Stimulated activated CD8-positive, alpha-beta memory T cell treated with anti-CD3 and anti-CD28 coated beads, Interleukin-4, amount 100 ng/mL, for 24 hours (primary cell): ENCODE measurements around the gene RSAD1.
"Not testable (repeated sequence)": the region's sequence is repeated elsewhere in the genome, so short reads cannot be mapped to it uniquely, and the experiment has no call there.

Experiments used
- DNase-seq: peaks from one replicate; pipeline ENCODE4 v3.0.0-alpha.2; 2020; ENCODE audit warnings: low read depth

Gene RSAD1

DNA sequence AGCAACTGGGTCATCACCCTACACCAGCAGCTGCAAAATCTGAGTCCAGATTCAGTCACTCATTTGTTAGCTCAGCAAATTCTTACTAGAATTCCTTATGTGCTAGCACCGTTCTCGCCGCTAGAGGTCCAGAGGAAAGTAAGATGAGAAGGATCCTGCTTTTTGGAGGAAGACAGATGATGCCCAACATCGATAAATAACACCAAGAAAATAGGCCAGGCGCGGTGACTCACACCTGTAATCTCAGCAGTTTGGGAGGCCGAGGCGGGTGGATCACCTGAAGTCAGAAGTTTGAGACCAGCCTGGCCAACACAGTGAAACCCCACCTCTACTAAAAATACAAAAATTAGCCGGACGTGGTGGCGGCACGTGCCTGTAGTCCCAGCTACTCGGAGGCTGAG is 5.9 kb upstream of the RSAD1 start:
- not testable (repeated sequence) for DNase-seq

DNA sequence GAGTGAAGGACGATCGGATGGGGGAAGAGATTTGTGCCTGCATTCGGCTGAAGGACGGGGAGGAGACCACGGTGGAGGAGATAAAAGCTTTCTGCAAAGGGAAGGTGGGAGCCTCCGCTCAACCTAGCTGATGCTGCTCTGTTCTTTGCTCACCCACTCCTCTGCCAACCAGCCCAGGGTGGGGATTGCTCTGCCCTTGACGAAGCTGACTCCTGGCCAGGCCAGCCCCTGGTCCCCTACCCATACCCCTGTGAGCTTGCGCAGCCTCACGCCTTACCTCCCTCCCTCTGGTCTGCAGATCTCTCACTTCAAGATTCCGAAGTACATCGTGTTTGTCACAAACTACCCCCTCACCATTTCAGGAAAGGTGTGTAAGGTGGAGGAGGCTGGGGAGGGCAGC is 4.8 kb upstream of the RSAD1 start:
- DNase-seq, result no peak

DNA sequence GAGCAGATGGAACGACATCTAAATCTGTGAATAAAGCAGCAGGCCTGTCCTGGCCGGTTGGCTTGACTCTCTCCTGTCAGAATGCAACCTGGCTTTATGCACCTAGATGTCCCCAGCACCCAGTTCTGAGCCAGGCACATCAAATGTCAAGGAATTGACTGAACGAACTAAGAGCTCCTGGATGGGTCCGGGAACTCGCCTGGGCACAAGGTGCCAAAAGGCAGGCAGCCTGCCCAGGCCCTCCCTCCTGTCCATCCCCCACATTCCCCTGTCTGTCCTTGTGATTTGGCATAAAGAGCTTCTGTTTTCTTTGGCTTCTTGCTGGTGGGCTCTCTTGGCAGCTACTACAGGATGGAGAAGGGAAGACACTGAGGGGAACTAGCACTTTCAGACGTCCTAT is 4.1 kb upstream of the RSAD1 start:
- no peak for DNase-seq

DNA sequence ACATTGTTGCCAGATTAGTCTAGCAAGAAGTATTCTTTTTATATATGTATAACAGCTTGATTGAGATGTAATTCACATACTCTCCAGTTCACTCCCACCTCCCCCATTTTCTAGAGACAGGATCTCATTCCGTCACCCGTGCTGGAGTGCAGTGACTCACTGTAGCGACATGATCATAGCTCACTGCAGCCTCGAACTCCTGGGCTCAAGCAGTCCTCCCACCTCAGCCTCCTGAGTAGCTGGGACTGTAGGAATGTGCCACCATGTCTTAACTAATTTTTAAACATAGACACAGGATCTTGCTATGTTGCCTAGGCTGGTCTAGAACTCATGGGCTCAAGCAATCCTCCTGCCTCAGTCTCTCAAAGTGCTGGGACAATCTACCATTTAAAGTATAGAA is 3.3 kb upstream of the RSAD1 start:
- DNase-seq, result no peak

DNA sequence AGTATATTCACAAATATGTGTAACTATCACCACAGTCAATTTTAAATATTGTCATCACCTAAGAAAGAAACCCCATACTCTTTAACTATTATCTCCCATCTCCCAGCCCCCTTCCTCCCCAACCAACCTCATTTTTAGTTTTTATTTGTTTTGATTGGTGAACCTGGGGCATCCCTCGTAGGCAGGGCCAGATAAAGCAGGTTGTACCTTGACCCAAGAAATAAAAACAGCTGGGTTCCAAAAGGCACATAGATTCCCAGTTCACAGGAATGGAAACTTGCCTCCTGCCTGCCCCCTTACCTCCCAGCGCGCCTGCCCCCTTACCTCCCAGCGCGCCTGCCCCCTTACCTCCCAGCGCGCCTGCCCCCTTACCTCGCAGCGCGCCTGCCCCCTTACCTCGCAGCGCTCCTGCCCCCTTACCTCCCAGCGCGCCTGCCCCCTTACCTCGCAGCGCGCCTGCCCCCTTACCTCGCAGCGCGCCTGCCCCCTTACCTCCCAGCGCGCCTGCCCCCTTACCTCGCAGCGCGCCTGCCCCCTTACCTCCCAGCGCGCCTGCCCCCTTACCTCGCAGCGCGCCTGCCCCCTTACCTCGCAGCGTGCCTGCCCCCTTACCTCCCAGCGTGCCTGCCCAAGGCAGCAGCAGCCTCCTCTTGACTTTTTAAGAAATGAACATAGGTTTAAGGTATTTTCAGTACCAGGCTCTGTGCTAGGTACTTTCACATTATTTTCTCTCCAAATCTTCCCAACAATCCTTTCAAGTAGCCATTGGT is 2.7 kb upstream of the RSAD1 start:
- not testable (repeated sequence) for DNase-seq

DNA sequence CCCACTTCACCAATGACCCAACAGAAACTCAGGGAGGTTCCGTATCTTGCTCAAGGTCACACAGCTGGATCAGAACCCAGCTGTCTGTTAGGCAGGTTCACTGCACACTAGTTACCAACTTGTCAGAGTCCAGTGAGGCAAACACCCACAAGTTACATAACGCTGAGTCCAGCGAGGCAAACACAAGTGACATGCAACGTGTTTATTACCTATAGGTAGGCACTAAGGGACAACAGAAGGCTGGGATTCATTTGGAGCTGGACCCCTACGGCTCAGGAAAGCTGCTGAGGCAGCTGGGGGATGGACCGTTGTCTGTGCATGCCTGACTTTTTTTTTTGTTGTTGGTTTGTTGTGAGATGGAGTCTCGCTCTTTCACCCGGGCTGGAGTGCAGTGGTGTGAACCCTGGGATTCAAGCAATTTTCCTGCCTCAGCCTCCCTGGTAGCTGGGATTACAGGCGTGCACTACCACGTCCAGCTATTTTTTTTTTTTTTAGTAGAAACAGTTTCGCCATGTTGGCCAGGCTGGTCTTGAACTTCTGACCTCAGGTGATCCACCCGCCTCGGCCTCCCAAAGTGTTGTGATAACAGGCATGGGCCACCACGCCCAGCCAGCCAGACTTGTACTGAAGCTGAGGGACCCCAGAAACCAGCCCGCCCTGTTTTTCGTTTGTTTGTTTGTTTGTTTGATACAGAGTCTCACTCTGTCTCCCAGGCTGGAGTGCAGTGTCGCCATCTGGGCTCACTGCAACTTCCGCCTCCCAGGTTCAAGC is 1.9 kb upstream of the RSAD1 start:
- DNase-seq, result no peak

DNA sequence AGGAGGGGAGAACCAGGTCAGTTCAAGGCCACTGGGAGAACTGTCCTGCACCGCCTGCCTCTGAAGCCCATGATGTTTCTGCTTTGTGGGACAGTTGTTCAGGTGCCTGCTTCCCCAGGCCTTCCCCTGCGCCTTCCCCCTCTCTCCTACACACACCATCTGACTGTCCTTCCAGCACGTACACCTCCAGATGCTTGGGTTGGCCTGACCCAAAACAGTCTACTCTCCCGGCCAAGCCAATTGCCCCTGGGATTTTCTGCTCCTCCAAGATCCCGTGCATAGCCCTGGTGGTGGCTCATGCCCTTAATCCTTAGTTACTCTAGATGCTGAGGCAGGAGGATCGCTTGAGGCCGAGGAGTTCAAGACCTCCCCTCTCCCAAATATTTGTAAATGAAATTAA is 684 bp upstream of the RSAD1 start:
- no peak for DNase-seq

DNA sequence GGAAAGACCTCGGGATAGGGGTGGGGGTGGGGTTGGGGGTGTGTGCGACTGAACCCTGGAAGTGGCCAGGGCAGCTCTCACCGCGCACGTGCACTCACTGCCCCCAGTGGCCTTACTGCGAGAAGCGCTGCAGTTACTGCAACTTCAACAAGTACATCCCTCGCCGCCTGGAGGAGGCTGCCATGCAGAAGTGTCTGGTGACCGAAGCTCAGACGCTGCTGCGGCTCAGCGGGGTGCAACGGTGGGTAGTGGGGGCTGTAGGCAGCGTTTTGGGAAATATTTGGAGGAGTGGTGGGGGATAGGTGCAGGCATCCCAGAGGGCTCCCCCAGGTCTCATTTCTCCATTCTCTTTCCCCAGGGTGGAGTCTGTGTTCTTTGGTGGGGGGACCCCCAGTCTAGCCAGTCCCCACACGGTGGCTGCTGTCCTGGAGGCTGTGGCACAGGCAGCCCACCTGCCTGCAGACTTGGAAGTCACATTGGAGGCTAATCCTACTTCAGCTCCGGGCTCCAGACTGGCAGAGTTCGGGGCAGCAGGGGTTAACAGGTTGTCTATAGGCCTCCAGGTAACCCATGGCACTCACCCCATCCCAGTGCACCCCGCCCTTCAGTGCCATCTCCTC is 972 bp downstream of the RSAD1 start:
- peak; percentile 51 for DNase-seq

DNA sequence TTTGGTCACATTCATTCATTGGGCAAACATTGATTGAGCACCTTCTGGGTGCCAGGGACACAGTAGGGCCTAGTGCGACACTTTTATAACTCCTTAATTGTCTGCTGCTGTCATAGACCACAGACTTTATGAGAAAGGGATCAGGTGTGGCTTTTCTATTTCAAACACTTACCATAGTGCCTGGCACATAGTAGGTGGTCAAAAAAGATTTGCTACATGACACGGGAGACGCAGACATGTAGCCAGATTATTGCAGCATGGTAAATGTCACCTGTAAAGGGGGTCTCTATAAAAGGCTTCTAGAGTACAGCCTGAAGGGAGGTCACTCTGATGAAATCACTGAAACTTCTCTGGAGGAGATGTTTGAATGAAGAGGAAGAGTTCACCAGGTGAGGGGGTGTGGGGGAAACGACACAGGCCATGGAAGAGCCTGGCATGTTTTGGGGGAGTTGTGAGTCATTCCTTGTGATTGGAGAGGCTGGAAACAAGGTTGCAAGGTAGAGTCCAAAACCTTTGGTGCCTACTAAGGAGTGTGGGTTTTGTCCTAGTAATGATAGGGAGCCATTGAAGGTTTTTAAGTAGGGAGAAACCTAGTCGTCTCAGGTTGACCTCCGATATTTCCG is 1.6 kb downstream of the RSAD1 start:
- DNase-seq, result no peak

DNA sequence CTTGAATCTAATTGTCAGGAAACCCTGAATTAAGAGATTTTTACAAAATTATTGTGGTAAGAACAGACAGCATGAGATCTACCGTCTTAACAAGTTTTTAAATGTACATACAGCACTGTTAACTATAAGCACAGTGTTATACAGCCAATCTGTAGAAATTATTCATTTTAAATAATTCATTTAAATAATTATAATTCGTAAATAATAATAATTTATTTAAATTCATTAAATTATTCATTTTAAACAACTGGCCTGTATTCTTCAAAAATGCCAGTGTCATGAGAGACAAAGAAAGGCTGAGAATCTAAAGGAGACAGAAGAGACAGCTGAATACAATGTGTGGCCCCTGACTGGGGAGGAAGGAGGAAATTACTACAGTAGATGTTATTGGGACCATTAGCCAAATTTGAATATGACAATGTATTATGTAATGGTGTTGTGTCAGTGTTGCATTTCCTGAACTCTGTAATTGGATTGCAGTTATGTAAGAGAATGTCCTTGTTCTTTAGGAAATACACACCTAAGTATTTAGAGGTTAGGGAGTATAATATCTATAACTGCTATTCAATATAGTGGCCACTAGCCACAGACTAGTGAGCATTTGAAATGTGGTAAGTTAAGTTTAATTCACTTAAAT is 2.3 kb downstream of the RSAD1 start:
- no peak for DNase-seq

DNA sequence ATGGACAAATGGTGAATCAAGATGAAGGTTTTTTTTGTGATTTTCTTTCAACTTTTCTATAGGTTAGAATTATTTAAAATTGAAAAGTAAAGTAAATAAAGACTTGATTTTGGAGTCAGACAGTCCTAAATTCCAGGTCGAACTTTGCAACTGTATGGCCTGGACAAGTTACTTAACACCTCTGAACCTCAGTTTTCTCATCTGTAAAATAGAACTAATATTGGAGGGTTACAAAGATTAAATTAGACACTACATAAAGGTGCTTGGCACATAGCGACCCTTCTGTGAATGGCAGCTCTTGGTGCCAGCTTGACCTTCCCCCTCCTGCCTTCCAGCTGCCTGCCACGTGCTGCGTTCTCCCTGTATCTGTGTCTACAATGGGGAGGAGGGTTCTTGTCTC is 3.0 kb downstream of the RSAD1 start:
- DNase-seq, result no peak

DNA sequence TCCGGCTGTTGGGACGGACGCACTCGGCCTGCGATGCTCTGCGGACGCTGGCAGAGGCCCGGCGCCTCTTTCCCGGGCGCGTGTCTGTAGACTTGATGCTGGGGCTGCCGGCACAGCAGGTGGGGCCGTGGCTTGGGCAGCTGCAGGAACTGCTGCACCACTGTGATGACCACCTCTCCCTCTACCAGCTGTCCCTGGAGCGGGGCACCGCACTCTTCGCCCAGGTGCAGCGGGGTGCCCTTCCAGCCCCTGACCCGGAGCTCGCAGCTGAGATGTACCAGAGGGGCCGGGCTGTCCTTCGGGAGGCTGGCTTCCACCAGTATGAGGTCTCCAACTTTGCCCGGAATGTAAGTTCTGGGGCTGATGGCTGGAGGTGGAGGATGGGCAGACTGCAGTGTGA is 3.5 kb downstream of the RSAD1 start:
- no peak for DNase-seq

DNA sequence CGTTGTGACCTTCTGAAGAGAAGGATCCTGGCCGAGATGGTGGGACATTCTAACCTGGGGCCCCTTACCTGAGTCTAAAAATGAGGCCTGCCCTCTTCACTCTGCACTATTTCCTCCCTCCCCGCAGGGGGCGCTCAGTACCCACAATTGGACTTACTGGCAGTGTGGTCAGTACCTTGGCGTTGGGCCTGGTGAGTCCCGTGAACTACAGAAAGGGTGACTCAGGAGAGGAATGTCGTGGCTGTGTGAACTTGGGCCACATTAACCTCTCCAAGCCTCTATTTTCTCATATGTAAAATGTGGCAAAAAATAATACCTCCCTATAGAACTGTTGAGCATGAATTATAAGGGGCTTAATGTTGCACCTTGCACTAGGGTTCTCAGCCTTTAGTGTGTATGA is 3.9 kb downstream of the RSAD1 start:
- DNase-seq, result peak; percentile 52

DNA sequence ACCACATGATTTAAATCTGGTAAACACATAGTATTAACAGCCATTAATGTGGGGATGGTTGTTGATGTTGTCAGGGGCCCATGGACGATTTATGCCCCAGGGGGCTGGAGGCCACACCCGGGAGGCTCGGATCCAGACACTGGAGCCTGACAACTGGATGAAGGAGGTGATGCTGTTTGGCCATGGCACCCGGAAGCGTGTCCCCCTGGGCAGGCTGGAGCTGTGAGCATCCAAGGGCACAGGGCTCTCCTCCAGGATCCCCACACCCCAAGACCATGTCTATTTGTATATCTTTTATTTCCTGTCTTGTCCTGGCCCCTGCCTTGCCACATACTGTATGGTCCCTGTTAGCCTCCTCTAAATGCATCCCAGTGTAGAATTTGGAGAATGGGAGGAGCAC is 4.6 kb downstream of the RSAD1 start:
- DNase-seq, result no peak

DNA sequence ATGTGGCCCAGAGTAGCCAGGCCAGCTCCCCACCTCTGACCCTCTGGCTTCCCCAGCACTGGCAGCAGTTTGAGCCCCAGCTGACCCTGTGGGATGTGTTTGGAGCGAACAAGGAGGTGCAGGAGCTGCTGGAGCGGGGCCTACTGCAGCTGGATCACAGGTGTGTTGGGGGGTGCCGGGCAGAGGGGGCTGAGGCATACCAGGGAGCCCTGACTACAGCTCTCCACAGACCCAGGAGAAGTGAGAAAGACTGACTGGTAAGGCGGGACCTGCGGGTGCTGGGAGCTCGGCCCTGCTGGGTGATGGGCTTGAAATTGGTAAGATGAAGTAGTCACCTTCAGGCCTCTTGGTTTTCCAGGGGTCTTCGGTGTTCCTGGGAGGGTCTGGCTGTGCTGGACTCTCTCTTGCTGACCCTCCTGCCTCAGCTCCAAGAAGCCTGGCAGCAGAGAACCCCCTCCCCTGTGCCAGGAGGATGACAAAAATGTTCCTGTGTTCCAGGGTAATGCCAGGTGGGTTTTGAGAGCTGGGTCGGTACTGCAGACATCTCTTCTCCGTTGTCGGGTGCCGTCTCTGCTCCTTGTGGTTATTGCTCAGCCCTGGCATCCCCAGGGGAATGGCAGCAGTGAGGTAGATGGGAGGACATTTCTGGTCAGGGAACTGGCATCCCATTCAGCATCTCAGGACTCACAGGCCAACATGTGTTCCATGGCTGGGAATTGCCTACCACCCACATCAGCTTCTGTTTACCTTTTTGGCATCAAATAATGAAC is 5.9 kb downstream of the RSAD1 start:
- DNase-seq, result no peak

DNA sequence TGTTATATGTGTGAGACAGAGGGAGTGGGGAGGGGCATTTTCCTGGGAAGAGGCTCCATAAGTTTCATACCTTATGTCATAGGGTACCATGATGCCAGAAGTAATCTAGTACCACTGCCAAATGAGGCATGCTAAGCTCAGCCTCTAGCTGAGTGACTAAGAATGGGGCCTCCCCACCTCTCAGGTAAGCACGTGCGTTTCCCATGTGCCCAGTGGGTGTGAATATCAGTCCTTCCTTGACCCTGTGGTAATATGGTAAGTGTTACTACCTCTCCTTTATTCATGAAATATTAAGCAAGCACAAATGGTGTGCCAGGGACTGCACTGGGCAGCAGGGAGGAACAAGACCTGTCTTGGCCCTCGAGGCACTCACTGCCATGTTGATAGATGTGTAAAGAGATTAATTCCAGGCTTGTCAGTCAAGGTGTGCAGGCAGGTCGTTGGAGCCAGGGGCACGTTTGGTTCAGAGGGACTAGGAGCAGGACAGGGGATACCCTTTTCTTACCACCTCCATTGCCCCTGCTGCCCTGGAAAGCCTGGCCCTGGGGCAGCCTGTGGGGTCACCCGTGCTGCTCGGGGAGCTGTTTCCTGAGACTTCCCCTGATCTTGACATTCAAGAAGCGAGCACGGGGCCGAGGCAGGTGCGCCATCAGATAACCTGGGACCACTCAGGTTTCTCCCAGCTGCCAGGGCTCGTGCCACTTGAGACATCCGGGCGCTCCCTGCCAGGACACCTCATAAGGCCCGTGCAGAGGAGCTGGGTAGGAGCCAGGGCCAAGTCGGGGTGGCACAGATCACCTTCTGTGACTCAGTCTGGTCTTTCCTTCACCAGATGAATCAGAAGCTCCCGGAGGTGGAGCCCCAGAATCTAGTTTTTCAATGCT is 8.8 kb downstream of the RSAD1 start:
- no peak for DNase-seq

DNA sequence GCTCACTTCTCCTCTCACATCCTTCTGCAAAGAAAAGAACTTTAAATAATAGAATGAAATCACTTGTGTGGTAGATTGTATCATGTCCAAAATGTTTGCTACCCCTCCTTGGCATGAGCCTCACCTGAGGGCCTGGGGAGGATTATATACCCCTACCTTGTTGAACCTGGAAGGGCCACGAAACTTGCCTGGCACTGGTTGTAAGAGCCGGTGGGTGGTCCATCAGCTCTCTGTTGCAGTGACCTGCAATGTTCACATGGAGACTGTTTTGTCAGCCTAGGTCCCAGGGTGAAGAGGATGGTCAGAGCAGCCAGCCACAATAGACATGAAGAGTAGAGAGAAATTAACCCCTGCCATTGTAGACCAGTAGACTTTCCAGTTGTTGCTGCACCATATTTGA is 10.2 kb downstream of the RSAD1 start:
- DNase-seq, result no peak

DNA sequence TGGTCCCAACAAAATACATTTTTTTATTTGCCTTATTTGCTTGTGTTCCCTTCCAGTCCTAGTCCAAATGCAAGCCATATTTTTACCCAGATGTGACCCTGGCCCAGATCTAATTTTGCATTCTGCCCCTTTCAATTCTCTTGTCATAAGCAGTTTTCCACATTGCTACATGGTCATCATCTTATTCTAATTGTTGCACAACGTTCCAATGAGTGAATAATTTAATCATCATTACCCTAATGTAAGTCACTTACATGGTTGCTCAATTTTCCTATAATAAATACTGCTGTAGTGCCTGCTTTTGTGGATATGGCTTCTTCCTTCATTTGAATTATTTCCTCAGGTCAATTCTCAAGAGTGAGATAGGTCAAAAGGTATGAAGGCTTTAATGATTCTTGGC is 12.8 kb downstream of the RSAD1 start:
- DNase-seq, result no peak

DNA sequence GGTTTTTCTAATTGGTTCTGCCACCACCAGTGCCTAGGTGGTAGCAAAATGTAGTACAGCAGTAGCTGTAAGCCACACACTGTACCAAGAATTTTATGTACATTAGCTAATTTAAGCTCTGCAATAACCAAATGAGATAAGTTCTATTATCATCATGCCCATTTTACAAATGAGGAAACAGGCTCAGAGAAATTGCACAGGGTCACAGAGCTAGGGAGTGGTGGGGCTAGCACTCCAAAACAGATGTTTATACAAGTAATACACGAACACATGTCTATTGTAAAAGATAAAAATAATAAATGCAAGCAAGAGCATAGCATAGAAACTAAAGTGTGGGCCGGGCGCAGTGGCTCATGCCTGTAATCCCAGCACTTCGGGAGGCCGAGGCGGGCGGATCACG is 13.6 kb downstream of the RSAD1 start:
- DNase-seq, result no peak

DNA sequence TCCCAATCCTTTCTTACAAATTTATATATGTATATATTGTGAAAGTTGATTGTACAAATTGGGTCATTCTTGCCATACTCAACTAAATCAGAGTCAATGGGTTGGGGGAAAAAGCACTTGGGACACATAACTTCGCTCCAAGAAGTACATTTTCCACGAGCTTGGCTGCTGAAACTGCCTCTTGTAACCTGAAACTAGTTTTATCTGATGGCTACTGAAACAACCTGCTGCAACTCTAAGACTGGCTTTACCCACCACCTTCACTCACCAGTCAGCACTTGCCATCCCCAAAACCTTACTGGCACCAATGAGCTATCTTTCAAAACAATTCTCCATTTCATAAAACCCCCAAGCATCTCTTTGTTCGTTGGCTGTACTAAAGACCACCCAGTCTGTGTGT is 15.1 kb downstream of the RSAD1 start:
- DNase-seq, result no peak
